Caco-2 (cell line): ENCODE measurements around the gene HLA-DQB1. TPM values are rescaled to one million over a fixed set of nuclear protein-coding genes. Genes with fewer than 3 reads are reported as not detected.
A peak's percentile ranks its signal among the peaks of the same experiment; 100 is the strongest.

Experiments used
- BruUV-seq: library from RNA; stranded (reverse); fragments of 400-500 nt; replicated peaks from 2 replicates; lab custom pipeline; 2021; lab: Mats Ljungman, UMichigan
- CTCF ChIA-PET: fragments of 300-600 bp; sonication (Branson Sonifier 250); formaldehyde crosslinking; loops from one replicate; lab custom pipeline; 2022; ENCODE audit warnings: antibody characterized with exemption; lab: Charles Lee
- POLR2A ChIA-PET: fragments of 300-600 bp; sonication (Branson Sonifier 250); formaldehyde crosslinking; loops from one replicate; lab custom pipeline; 2022; ENCODE audit warnings: antibody characterized with exemption; lab: Charles Lee
- DNase-seq, 2 experiments: peaks; one replicate each; pipeline versions ENCODE4 v3.0.0 to v3.0.0-alpha.2; 2020 to 2022
- H3K27me3 ChIP-seq: replicated peaks from 2 replicates; pipeline ENCODE4 v1.6.0; 2011; ENCODE audit warnings: low read length; ENCODE audit not compliant: control insufficient read depth, insufficient read depth
- H3K36me3 ChIP-seq: 2 replicates; pipeline ENCODE4 v1.5.1; 2011; ENCODE audit warnings: low read length; ENCODE audit not compliant: control insufficient read depth, insufficient read depth
- H3K4me1 ChIP-seq: fragments of 250-450 bp; sonication (Bioruptor Pico); 2 replicates; pipeline ENCODE4 v1.5.1; 2020; ENCODE audit warnings: mild to moderate bottlenecking
- H3K4me3 ChIP-seq: 2 replicates; pipeline ENCODE4 v1.5.1; 2011; ENCODE audit warnings: low read depth, mild to moderate bottlenecking, control low read depth, low read length
- H3K9me3 ChIP-seq: fragments of 250-450 bp; sonication (Bioruptor Pico); 2 replicates; pipeline ENCODE4 v1.5.1; 2020; ENCODE audit warnings: mild to moderate bottlenecking, moderate library complexity
- H3K27ac Mint-ChIP-seq: one replicate; pipeline ENCODE4 v1.8.0; 2022; ENCODE audit warnings: mixed read lengths; ENCODE audit not compliant: unreplicated experiment
- H3K27me3 Mint-ChIP-seq: one replicate; pipeline ENCODE4 v1.8.0; 2022; ENCODE audit warnings: mixed read lengths; ENCODE audit not compliant: insufficient read depth, unreplicated experiment
- H3K36me3 Mint-ChIP-seq: one replicate; pipeline ENCODE4 v1.8.0; 2022; ENCODE audit warnings: mild to moderate bottlenecking, mixed read lengths; ENCODE audit not compliant: insufficient read depth, unreplicated experiment
- H3K4me1 Mint-ChIP-seq: one replicate; pipeline ENCODE4 v1.8.0; 2022; ENCODE audit warnings: low read depth, mixed read lengths; ENCODE audit not compliant: unreplicated experiment
- H3K4me3 Mint-ChIP-seq: one replicate; pipeline ENCODE4 v1.8.0; 2022; ENCODE audit warnings: mild to moderate bottlenecking, moderate library complexity, mixed read lengths; ENCODE audit not compliant: unreplicated experiment
- H3K9me3 Mint-ChIP-seq: one replicate; pipeline ENCODE4 v1.8.0; 2022; ENCODE audit warnings: mixed read lengths; ENCODE audit not compliant: unreplicated experiment
- intact Hi-C: fragments of 100-400 bp; cut with micrococcal nuclease; formaldehyde crosslinking; loops from one replicate; pipeline ENCODE4 v1.10.0; 2022; ENCODE audit not compliant: unreplicated experiment
- total RNA-seq: library from RNA; stranded (reverse); gene quantifications from 2 replicates; pipeline ENCODE4 v1.2.3, GENCODE V29; 2022
- TF ChIP-seq, protein P1 (sequence below), 2 experiments: fragments of 200-600 bp in 1 of 2; IDR thresholded peaks; 1 replicate in 1 of 2; 2 replicates in 1 of 2; pipeline versions ENCODE4 v1.5.1 to v1.8.0; 2011 to 2022; ENCODE audit warnings: antibody characterized with exemption in 1 of 2, control low read depth in 1 of 2, inconsistent platforms in 1 of 2, low read depth in 1 of 2, low read length in 1 of 2, mild to moderate bottlenecking in 1 of 2, moderate library complexity in 1 of 2; ENCODE audit not compliant: insufficient read depth in 1 of 2, severe bottlenecking in 1 of 2, unreplicated experiment in 1 of 2

Gene HLA-DQB1
- total RNA-seq, 1 experiment from 2014 or later, result not detected

DNA sequence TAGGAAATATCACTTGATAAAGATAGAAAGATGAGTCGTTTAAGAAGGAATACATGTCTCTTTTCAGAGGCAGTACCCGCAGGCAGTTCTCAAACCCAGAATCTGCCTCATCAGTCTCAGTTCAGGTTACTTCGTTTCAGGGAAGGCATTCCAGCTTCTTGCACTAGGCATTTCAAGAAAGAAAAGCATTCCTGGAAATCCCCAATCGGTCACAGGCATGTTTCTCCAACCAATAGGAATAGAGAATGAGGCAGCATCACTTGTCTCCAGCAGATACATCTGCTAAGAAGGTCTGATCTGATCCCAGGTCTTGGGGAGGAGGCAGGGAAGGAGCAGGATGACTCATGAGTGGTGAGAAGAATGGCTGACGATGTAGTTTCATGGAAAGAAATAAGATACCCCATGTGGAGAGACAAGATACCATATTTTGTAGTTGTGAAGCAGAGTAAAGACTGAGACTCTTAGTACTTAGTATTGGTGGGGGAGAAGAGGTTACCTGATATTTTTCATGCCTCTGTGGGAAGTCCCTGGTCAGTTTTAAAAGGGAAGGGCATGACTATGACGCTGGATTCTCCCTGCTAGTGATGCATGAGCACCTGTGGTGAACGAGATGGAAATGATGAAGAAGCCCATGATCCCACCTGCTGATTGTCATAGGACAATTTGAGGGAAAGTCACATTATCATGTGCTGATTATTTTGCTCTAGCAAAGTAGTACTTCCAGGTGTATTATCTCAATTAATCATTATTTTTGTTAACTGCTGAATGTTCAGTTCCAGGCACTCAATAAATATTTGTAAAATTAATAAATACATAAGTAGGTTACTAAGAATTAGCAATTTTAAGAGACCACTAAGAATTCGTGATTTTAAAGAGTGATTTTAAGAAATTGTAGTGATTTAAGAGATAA, 56.5 kb downstream of the HLA-DQB1 start:
- H3K9me3 ChIP-seq, result no peaks in the 10 kb centered on the region
- Mint-ChIP-seq H3K4me1 (no peaks in the 10 kb centered on the region), H3K4me3 (no peak overlapping the region), H3K36me3 (no peaks in the 10 kb centered on the region), H3K27me3 (no peaks in the 10 kb centered on the region), H3K27ac (no peak overlapping the region), H3K9me3 (no peaks in the 10 kb centered on the region)
- no peaks in the 10 kb centered on the region for H3K4me1 ChIP-seq
- intact Hi-C loops, result no loop called here
- CTCF ChIA-PET, result no interaction called here
- no peak overlapping the region for H3K4me3 ChIP-seq
- no peaks in the 10 kb centered on the region for H3K27me3 ChIP-seq
- peak in 1 of 2 experiments; percentile 37 for DNase-seq
- no peaks in the 10 kb centered on the region for H3K36me3 ChIP-seq
- POLR2A ChIA-PET, result no interaction called here
- TF ChIP-seq, protein P1, sequence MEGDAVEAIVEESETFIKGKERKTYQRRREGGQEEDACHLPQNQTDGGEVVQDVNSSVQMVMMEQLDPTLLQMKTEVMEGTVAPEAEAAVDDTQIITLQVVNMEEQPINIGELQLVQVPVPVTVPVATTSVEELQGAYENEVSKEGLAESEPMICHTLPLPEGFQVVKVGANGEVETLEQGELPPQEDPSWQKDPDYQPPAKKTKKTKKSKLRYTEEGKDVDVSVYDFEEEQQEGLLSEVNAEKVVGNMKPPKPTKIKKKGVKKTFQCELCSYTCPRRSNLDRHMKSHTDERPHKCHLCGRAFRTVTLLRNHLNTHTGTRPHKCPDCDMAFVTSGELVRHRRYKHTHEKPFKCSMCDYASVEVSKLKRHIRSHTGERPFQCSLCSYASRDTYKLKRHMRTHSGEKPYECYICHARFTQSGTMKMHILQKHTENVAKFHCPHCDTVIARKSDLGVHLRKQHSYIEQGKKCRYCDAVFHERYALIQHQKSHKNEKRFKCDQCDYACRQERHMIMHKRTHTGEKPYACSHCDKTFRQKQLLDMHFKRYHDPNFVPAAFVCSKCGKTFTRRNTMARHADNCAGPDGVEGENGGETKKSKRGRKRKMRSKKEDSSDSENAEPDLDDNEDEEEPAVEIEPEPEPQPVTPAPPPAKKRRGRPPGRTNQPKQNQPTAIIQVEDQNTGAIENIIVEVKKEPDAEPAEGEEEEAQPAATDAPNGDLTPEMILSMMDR (IDR thresholded peaks at IDR 0.05; ENCODE audit: insufficient read depth in 1 of 2, low read depth in 1 of 2, low read length in 1 of 2, severe bottlenecking in 1 of 2, unreplicated experiment in 1 of 2), result no peak
- no TSS peak for BruUV-seq

Other genes starting within 250 kb of the HLA-DQB1 start
- gene HLA-DRA, start 226.8 kb downstream of the HLA-DQB1 start, total RNA-seq, result not detected in 2 replicates
- gene HLA-DRB5, start 136.4 kb downstream of the HLA-DQB1 start, total RNA-seq, result not detected in 2 replicates
- not detected in 2 replicates for gene HLA-DRB1, start 76.8 kb downstream of the HLA-DQB1 start, total RNA-seq
- gene HLA-DQA1, start 29.3 kb downstream of the HLA-DQB1 start, total RNA-seq, result not detected in 2 replicates
- gene HLA-DQA2, start 74.7 kb upstream of the HLA-DQB1 start, total RNA-seq, result not detected in 2 replicates
- gene HLA-DQB2, start 96.9 kb upstream of the HLA-DQB1 start, total RNA-seq, result not detected in 2 replicates
- gene HLA-DOB, start 150.3 kb upstream of the HLA-DQB1 start, total RNA-seq, result 0.61 and 0.65 TPM in 2 replicates
- gene TAP2, start 172.1 kb upstream of the HLA-DQB1 start, total RNA-seq, result 10.3 and 11.9 TPM in 2 replicates
- gene PSMB8, start 177.4 kb upstream of the HLA-DQB1 start, total RNA-seq, result 3.7 and 3.9 TPM in 2 replicates
- 2.4 and 3.7 TPM in 2 replicates for gene TAP1, start 187.0 kb upstream of the HLA-DQB1 start, total RNA-seq
- gene PSMB9, start 187.5 kb upstream of the HLA-DQB1 start, total RNA-seq, result 1.3 TPM in 1 of 2 replicates, not detected in the other